GM12878 (cell line): ENCODE measurements around the gene NDUFA5. TPM values are rescaled to one million over a fixed set of nuclear protein-coding genes. Genes with fewer than 3 reads are reported as not detected.
A peak's percentile ranks its signal among the peaks of the same experiment; 100 is the strongest.

Source experiments
- ATAC-seq: fragments of 200-7000 bp; cut with Tn5 transposase; 3 replicates; pipeline ENCODE4 v1.9.1; 2020; ENCODE audit warnings: mild to moderate bottlenecking, moderate library complexity
- BruUV-seq: library from RNA; stranded (reverse); fragments of 400-500 nt; replicated peaks from 2 replicates; lab custom pipeline; 2021; lab: Mats Ljungman, UMichigan
- CTCF ChIA-PET: fragments of 300-600 bp; sonication (Branson Sonifier 250); formaldehyde crosslinking; extraction: SDS; loops from one replicate; lab custom pipeline; 2021; ENCODE audit warnings: inconsistent platforms; lab: Yijun Ruan, JAX
- POLR2A ChIA-PET: fragments of 350-600 bp; formaldehyde crosslinking; extraction: SDS; loops from one replicate; lab custom pipeline; 2021; ENCODE audit warnings: inconsistent platforms; lab: Charles Lee
- RAD21 ChIA-PET: fragments of 300-600 bp; sonication (Branson Sonifier 250); formaldehyde crosslinking; loops from one replicate; lab custom pipeline; 2023; ENCODE audit warnings: antibody characterized with exemption; ENCODE audit not compliant: unreplicated experiment; lab: Charles Lee
- SMC1A ChIA-PET: fragments of 300-600 bp; sonication (Branson Sonifier 250); formaldehyde crosslinking; loops from one replicate; lab custom pipeline; 2023; ENCODE audit not compliant: unreplicated experiment, uncharacterized antibody; lab: Charles Lee
- DNase-seq: peaks from one replicate; pipeline ENCODE4 v3.0.0-alpha.2; 2011; ENCODE audit warnings: low read depth, low spot score
- FAIRE-seq: peaks from 3 replicates; lab custom pipeline; 2011; peaks lifted over from hg19 to GRCh38; lab: Jason Lieb, UNC
- H2AFZ ChIP-seq: 2 replicates; pipeline ENCODE4 v1.6.0; 2011; ENCODE audit warnings: low read depth, low read length, control low read depth; ENCODE audit not compliant: control insufficient read depth
- H3K27ac ChIP-seq: 2 replicates; pipeline ENCODE4 v1.5.1; 2011; ENCODE audit warnings: control low read depth; ENCODE audit not compliant: control insufficient read depth, insufficient read depth
- H3K27me3 ChIP-seq, 2 experiments: replicated peaks in 1 of 2; 2 replicates each; pipeline versions ENCODE4 v1.6.0 to v1.6.1; 2011; ENCODE audit warnings: low read length in 1 of 2; ENCODE audit not compliant: control insufficient read depth in 2 of 2, insufficient read depth in 2 of 2
- H3K36me3 ChIP-seq, 2 experiments: 2 replicates each; pipeline ENCODE4 v1.5.1; 2011; ENCODE audit warnings: low read length in 1 of 2; ENCODE audit not compliant: control insufficient read depth in 2 of 2, insufficient read depth in 2 of 2
- H3K4me1 ChIP-seq: 2 replicates; pipeline ENCODE4 v1.6.1; 2011; ENCODE audit warnings: mild to moderate bottlenecking, low read length, moderate library complexity, mixed read lengths; ENCODE audit not compliant: control insufficient read depth, insufficient read depth
- H3K4me2 ChIP-seq: 2 replicates; pipeline ENCODE4 v1.6.0; 2011; ENCODE audit warnings: control low read depth; ENCODE audit not compliant: control insufficient read depth, insufficient read depth
- H3K4me3 ChIP-seq: fragments of 200-600 bp; sonication (generic); 2 replicates; pipeline ENCODE4 v1.5.1; 2016
- H3K79me2 ChIP-seq: 2 replicates; pipeline ENCODE4 v1.6.0; 2011; ENCODE audit warnings: low read length; ENCODE audit not compliant: control insufficient read depth, insufficient read depth
- H3K9ac ChIP-seq: 2 replicates; pipeline ENCODE4 v1.8.0; 2011; ENCODE audit warnings: low read length, control low read depth, mixed read lengths; ENCODE audit not compliant: control insufficient read depth, insufficient read depth
- H3K9me3 ChIP-seq: replicated peaks from 3 replicates; pipeline ENCODE4 v1.5.1; 2011; ENCODE audit warnings: mild to moderate bottlenecking, low read length; ENCODE audit not compliant: control insufficient read depth, insufficient read depth
- H4K20me1 ChIP-seq: 2 replicates; pipeline ENCODE4 v1.6.0; 2011; ENCODE audit not compliant: control insufficient read depth, insufficient read depth
- ASH2L ChIP-seq: fragments of 300-600, 200-600 bp; sonication (generic); IDR thresholded peaks from 2 replicates; pipeline ENCODE4 v1.6.1; 2017; ENCODE audit warnings: low read depth, mild to moderate bottlenecking, borderline replicate concordance
- ESRRA ChIP-seq: IDR thresholded peaks from 2 replicates; pipeline ENCODE4 v1.6.1; 2012; ENCODE audit warnings: mild to moderate bottlenecking, low read length, improper control_type of control experiment
- ETV6 ChIP-seq, 2 experiments: fragments of 450-650 bp in 1 of 2; IDR thresholded peaks in 1 of 2; conservative IDR thresholded peaks in 1 of 2; 2 replicates each; pipeline ENCODE4 v1.6.1; 2014; ENCODE audit warnings: antibody characterized with exemption in 1 of 2, borderline replicate concordance in 1 of 2, low read depth in 1 of 2, mild to moderate bottlenecking in 1 of 2, moderate library complexity in 1 of 2
- GATAD2B ChIP-seq: fragments of 450-650 bp; conservative IDR thresholded peaks from 2 replicates; pipeline ENCODE4 v1.6.1; 2017; ENCODE audit warnings: low read depth, mild to moderate bottlenecking, moderate library complexity
- HCFC1 ChIP-seq: fragments of 150-350 bp; IDR thresholded peaks from 2 replicates; pipeline ENCODE4 v1.6.1; 2014; ENCODE audit warnings: low read length
- JUND ChIP-seq: IDR thresholded peaks from 2 replicates; pipeline ENCODE4 v1.6.1; 2012; ENCODE audit warnings: low read depth, mild to moderate bottlenecking, low read length, improper control_type of control experiment, moderate library complexity
- KDM1A ChIP-seq: fragments of 200-600 bp; sonication (generic); IDR thresholded peaks from 2 replicates; pipeline ENCODE4 v1.6.1; 2016; ENCODE audit warnings: borderline replicate concordance
- LARP7 ChIP-seq: fragments of 450-650 bp; IDR thresholded peaks from 2 replicates; pipeline ENCODE4 v1.6.1; 2017; ENCODE audit warnings: mild to moderate bottlenecking
- PAX8 ChIP-seq: fragments of 450-650 bp; IDR thresholded peaks from 2 replicates; pipeline ENCODE4 v1.6.1; 2017; ENCODE audit warnings: mild to moderate bottlenecking, moderate library complexity
- RAD21 ChIP-seq: IDR thresholded peaks from 2 replicates; pipeline ENCODE4 v1.6.1; 2011; ENCODE audit warnings: mild to moderate bottlenecking, low read depth, low read length, moderate library complexity; ENCODE audit not compliant: insufficient read depth
- SMAD1 ChIP-seq: fragments of 450-650 bp; IDR thresholded peaks from 2 replicates; pipeline ENCODE4 v1.6.1; 2018; ENCODE audit warnings: mild to moderate bottlenecking, low read depth; ENCODE audit not compliant: partially characterized antibody
- WGBS: methylation state at CpG from one replicate; pipeline ENCODE4 v1.1.6; 2016; ENCODE audit warnings: low lambda C conversion rate; ENCODE audit not compliant: insufficient replicate concordance, insufficient coverage; ENCODE audit errors: missing lambda C conversion rate; 5-methylcytosine and 5-hydroxymethylcytosine counted together
- in situ Hi-C: fragments of 300-500 bp; cut with MboI; formaldehyde crosslinking; loops from 9 replicates; pipeline ENCODE4 v1.14.3; 2018; ENCODE audit warnings: mixed read lengths
- intact Hi-C: fragments of 100-400 bp; cut with micrococcal nuclease; formaldehyde crosslinking; loops from one replicate; pipeline ENCODE4 v1.14.2; 2022; ENCODE audit not compliant: unreplicated experiment
- polyA plus RNA-seq, 11 experiments: library from polyadenylated mRNA; depleted of rRNA in 4 of 11; unstranded in 6 of 11; stranded (reverse) in 5 of 11; fragments of >200 nt; fragmentation: Nextera tagmentation in 4 of 11; fragmentation: Illumina TruSeq in 1 of 11; extraction: Ambion mirVana in 4 of 11; extraction: Trizol in 1 of 11; gene quantifications; 1 replicate in 1 of 11; 2 replicates in 10 of 11; pipeline versions ENCODE4 v1.2.1 to v1.2.3, GENCODE V29; 2011 to 2016; ENCODE audit warnings: inconsistent platforms in 2 of 11, missing spikeins in 2 of 11, low read depth in 1 of 11
- total RNA-seq, 4 experiments: library from RNA; depleted of rRNA in 3 of 4; stranded (reverse); fragments of >200 nt in 3 of 4; fragmentation: Illumina TruSeq in 1 of 4; extraction: Trizol in 1 of 4; gene quantifications; 2 replicates each; pipeline versions ENCODE4 v1.2.1 to v1.2.3, GENCODE V29; 2013 to 2021
- TF ChIP-seq, protein P1 (sequence below): IDR thresholded peaks from 2 replicates; pipeline ENCODE4 v1.6.1; 2012; ENCODE audit warnings: low read length, inconsistent platforms
- TF ChIP-seq, protein P2 (sequence below), 3 experiments: IDR thresholded peaks in 2 of 3; conservative IDR thresholded peaks in 1 of 3; 2 replicates each; pipeline ENCODE4 v1.5.1; 2011; ENCODE audit warnings: low read depth in 3 of 3, low read length in 3 of 3, mild to moderate bottlenecking in 3 of 3, control low read depth in 2 of 3, moderate library complexity in 2 of 3, inconsistent platforms in 1 of 3, mixed read lengths in 1 of 3; ENCODE audit not compliant: control insufficient read depth in 2 of 3, insufficient read depth in 1 of 3; ENCODE audit errors: extremely low read depth in 1 of 3
- TF ChIP-seq, protein P3 (sequence below): fragments of 450-650 bp; IDR thresholded peaks from 2 replicates; pipeline ENCODE4 v1.6.1; 2017; ENCODE audit warnings: mild to moderate bottlenecking, moderate library complexity
- TF ChIP-seq, protein P4 (sequence below): IDR thresholded peaks from 2 replicates; pipeline ENCODE4 v1.6.1; 2011; ENCODE audit warnings: borderline replicate concordance, low read depth, mild to moderate bottlenecking, moderate library complexity, mixed read lengths, low read length; ENCODE audit not compliant: insufficient read depth; ENCODE audit errors: extremely low read length

Gene NDUFA5
- total and polyA plus RNA-seq, 10 of the 15 experiments (the other 5 are each of a cell fraction or from before 2014, with no cell fraction given), result 51.0 to 209 (median 86.9) TPM

GRCh38 chr7:123569352-123570010, 11.9 kb upstream of the NDUFA5 start:
- no peak overlapping the region for H2AFZ ChIP-seq
- in situ Hi-C loops (no loop called here), intact Hi-C loops (loop anchor here (10.0 kb wide), 1 partner anchor 75 kb away; no protein-coding TSS in a partner anchor)
- H3K9ac ChIP-seq, result no peak overlapping the region
- no TSS peak for BruUV-seq
- no peaks in the 10 kb centered on the region for H3K4me1 ChIP-seq
- no peak overlapping the region for H3K4me2 ChIP-seq
- H3K36me3 ChIP-seq, result no peaks in the 10 kb centered on the region
- H3K4me3 ChIP-seq, result no peak overlapping the region
- DNase-seq (no peak), FAIRE-seq (no peak), ATAC-seq (peak; percentile 21; the same call in 1 of the 3 replicates)
- SMC1A ChIA-PET, result no interaction called here
- no peaks in the 10 kb centered on the region for H4K20me1 ChIP-seq
- RAD21 ChIA-PET, result no interaction called here
- no peak overlapping the region for H3K27ac ChIP-seq
- CTCF ChIA-PET, result interaction anchor here (0.7 to 1.1 kb wide), 2 partner anchors 11 to 56 kb away, joined by 3 read pairs; no protein-coding TSS in a partner anchor
- H3K9me3 ChIP-seq, result no peaks in the 10 kb centered on the region
- no peaks in the 10 kb centered on the region for H3K27me3 ChIP-seq
- POLR2A ChIA-PET, result interaction anchor here (0.6 to 1.0 kb wide), 2 partner anchors 13 to 174 kb away, joined by 3 to 4 read pairs; no protein-coding TSS in a partner anchor
- H3K79me2 ChIP-seq, result no peaks in the 10 kb centered on the region
- WGBS, result 0% methylated on average over 2 of the region's 2 CpGs
- TF ChIP-seq SMAD1 (no peak), KDM1A (no peak), RAD21 (no peak), ESRRA (no peak), ASH2L (no peak), GATAD2B (no peak), PAX8 (no peak), LARP7 (no peak), ETV6 (conservative IDR thresholded peaks at IDR 0.05 in 1 of 2, IDR thresholded peaks at IDR 0.05 in 1 of 2; ENCODE audit: borderline replicate concordance in 1 of 2, low read depth in 1 of 2) (no peak), HCFC1 (no peak), JUND (no peak)
- TF ChIP-seq, protein P1, sequence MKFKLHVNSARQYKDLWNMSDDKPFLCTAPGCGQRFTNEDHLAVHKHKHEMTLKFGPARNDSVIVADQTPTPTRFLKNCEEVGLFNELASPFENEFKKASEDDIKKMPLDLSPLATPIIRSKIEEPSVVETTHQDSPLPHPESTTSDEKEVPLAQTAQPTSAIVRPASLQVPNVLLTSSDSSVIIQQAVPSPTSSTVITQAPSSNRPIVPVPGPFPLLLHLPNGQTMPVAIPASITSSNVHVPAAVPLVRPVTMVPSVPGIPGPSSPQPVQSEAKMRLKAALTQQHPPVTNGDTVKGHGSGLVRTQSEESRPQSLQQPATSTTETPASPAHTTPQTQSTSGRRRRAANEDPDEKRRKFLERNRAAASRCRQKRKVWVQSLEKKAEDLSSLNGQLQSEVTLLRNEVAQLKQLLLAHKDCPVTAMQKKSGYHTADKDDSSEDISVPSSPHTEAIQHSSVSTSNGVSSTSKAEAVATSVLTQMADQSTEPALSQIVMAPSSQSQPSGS, result no peak
- TF ChIP-seq, protein P2, sequence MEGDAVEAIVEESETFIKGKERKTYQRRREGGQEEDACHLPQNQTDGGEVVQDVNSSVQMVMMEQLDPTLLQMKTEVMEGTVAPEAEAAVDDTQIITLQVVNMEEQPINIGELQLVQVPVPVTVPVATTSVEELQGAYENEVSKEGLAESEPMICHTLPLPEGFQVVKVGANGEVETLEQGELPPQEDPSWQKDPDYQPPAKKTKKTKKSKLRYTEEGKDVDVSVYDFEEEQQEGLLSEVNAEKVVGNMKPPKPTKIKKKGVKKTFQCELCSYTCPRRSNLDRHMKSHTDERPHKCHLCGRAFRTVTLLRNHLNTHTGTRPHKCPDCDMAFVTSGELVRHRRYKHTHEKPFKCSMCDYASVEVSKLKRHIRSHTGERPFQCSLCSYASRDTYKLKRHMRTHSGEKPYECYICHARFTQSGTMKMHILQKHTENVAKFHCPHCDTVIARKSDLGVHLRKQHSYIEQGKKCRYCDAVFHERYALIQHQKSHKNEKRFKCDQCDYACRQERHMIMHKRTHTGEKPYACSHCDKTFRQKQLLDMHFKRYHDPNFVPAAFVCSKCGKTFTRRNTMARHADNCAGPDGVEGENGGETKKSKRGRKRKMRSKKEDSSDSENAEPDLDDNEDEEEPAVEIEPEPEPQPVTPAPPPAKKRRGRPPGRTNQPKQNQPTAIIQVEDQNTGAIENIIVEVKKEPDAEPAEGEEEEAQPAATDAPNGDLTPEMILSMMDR (IDR thresholded peaks at IDR 0.05 in 2 of 3, conservative IDR thresholded peaks at IDR 0.05 in 1 of 3; ENCODE audit: control insufficient read depth in 2 of 3, extremely low read depth in 1 of 3, insufficient read depth in 1 of 3, low read depth in 3 of 3, low read length in 3 of 3), result no peak
- TF ChIP-seq, protein P3, sequence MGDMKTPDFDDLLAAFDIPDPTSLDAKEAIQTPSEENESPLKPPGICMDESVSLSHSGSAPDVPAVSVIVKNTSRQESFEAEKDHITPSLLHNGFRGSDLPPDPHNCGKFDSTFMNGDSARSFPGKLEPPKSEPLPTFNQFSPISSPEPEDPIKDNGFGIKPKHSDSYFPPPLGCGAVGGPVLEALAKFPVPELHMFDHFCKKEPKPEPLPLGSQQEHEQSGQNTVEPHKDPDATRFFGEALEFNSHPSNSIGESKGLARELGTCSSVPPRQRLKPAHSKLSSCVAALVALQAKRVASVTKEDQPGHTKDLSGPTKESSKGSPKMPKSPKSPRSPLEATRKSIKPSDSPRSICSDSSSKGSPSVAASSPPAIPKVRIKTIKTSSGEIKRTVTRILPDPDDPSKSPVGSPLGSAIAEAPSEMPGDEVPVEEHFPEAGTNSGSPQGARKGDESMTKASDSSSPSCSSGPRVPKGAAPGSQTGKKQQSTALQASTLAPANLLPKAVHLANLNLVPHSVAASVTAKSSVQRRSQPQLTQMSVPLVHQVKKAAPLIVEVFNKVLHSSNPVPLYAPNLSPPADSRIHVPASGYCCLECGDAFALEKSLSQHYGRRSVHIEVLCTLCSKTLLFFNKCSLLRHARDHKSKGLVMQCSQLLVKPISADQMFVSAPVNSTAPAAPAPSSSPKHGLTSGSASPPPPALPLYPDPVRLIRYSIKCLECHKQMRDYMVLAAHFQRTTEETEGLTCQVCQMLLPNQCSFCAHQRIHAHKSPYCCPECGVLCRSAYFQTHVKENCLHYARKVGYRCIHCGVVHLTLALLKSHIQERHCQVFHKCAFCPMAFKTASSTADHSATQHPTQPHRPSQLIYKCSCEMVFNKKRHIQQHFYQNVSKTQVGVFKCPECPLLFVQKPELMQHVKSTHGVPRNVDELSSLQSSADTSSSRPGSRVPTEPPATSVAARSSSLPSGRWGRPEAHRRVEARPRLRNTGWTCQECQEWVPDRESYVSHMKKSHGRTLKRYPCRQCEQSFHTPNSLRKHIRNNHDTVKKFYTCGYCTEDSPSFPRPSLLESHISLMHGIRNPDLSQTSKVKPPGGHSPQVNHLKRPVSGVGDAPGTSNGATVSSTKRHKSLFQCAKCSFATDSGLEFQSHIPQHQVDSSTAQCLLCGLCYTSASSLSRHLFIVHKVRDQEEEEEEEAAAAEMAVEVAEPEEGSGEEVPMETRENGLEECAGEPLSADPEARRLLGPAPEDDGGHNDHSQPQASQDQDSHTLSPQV, result no peak
- TF ChIP-seq, protein P4, sequence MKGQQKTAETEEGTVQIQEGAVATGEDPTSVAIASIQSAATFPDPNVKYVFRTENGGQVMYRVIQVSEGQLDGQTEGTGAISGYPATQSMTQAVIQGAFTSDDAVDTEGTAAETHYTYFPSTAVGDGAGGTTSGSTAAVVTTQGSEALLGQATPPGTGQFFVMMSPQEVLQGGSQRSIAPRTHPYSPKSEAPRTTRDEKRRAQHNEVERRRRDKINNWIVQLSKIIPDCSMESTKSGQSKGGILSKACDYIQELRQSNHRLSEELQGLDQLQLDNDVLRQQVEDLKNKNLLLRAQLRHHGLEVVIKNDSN, result no peak
